ENCODE results near the gene TNFAIP2.

- TF ChIP-seq CTCF (IDR thresholded peaks at IDR 0.05 in 4 of 5, conservative IDR thresholded peaks at IDR 0.05 in 1 of 5) (peak in 1 of 5 experiments; percentile 7), POLR2A (IDR thresholded peaks at IDR 0.05) (peak; percentile 53 to 80)
These were observed at the start of gene TNFAIP2 for GRCh38 chr14:103122947-103123633.
